Anterior cingulate cortex (tissue), 58 donors: ENCODE data around the gene RASGRP1.
A peak's percentile ranks its signal among the peaks of the same experiment; 100 is the strongest.
"Not testable (repeated sequence)": the region's sequence is repeated elsewhere in the genome, so short reads cannot be mapped to it uniquely, and the experiment has no call there.

Experiments used
- DNase-seq, 58 donors: peaks; one replicate each; lab custom pipeline; 2025; lab: John Stamatoyannopoulos, UW

RASGRP1 gene

DNA sequence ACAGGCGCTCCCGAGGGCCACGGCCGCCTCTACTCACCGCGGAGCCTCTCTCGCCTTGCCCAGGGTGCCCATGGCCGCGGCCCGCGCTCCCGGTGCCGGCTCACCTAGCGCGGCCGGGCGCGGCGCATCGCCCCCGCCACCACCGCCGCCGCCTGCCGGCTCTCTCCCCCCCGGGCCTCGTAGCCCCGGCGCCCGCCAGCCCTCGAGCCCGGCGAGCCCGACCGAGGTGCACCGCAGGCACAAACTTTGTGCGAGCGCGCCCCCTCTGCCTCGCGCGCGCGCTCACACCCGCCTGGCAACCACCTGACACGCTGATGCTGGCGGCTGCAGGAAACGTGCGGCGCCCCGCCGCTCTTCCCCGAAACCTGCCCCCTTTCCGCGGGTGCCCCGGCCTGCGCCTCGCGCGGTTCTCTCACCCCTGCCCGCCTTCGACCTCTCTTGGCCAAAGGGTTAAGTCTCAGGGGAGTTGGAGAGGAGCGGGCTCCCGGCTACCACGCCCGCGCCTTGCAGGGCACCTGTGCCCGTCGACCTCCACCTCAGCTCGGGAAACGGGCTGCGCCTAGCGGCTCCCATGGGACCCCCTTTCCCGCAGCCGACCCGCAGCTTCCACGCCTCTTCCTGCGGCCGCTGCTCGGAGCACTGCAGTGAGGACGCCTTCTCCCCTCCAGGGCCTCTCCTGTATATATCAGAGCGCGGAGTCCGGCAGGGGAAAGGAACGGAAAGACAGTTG is at the start of gene RASGRP1:
Gene RASGRP1, minus strand, starts transcription at position 258 of the 730 bp plus-strand sequence. Its CDS starts 186 bp downstream, at position 72.
- DNase-seq, result peak in 43 of 58 donors; percentile 10 to 68 (median 30)

DNA sequence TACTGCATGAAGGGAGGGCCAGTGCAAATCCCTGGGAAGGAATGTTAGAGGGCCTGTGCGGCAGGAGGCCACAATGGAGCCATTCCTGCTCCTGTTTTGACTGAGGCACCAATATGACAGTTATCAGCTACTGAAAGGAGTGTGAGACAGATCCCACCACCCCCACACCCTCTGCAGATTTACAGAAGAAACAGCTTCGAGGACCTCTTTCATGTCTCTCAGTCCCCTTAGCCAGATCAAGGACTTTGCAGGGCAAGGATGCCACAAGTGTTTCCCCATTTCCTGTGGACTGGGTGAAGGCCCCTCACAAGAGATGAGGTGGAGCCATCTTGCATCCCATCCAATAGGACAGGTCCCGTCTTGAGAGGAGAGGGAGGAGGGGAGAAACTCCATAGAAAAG is 48.5 kb upstream of the RASGRP1 start:
- DNase-seq, result no peak

DNA sequence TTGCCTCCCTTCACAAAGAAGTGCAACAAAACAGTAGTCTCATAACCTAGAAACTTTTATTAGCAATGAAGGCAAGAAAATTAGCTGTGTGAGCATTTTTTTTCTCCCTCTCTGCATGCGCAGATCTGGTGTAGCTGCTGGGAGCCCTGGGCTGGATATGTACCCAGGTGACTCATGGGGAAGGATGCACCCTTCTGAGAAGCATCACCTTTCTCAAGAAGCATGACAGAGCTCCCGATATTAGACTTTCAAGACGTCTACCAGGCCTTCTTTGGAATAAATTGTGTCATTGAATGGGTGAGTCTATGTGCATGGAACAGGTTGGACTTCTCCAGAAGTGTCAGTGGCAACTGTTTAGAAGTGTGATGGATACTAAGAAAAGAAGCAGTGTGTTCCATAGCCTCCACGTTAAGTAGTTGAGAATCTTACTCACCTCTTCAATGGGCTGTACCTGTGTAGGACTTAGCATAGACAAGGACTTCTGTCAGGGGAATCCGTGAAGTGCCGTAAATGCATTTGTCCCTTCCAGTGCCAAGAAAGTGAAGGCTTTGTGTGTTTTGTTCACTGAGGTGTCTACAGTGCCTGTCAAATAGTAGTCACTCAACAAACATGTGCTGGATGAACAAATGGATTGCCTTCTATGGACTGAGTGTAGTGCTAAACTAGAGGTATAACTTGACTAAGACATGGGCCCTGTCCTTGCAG is 47.7 kb upstream of the RASGRP1 start:
- no peak for DNase-seq

DNA sequence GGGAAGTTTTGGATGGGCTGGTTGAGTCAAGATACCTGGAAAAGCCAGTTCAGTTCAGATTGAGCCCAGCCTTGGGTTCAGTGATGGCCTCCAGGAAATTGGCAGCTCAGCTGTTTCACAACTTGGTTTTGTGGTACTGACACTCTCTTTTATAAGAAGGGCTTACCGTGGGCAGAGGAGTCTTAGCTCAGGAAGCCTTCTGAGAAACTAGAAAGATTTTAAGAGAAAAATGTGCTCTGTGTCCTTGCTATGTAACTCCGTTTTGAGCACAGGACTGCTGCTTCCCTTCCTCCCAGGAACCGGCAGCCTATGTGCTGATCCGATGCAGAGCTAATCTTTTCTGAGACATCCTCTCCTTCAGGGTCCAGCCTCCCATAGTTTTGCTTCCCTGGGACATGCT is 46.6 kb upstream of the RASGRP1 start:
- DNase-seq, result no peak

DNA sequence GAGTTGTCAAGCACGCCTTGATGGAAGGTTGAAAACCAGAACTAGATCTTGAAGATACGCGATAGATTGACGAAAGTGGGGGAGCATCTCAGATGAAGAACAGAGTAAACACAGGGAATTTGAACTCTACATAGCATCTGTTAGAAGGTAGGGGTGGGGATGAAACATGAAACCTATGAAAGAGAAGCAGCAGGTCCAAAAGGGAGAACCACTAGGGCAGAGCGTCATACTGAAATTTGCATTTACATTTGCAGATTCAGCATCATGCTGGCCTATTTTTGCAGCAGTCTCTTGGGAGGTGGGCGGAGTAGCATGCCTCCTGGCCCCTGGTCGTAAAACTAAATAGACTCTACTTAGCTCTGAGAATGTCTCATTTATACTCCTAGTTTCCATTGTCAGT is 46.1 kb upstream of the RASGRP1 start:
- no peak for DNase-seq

DNA sequence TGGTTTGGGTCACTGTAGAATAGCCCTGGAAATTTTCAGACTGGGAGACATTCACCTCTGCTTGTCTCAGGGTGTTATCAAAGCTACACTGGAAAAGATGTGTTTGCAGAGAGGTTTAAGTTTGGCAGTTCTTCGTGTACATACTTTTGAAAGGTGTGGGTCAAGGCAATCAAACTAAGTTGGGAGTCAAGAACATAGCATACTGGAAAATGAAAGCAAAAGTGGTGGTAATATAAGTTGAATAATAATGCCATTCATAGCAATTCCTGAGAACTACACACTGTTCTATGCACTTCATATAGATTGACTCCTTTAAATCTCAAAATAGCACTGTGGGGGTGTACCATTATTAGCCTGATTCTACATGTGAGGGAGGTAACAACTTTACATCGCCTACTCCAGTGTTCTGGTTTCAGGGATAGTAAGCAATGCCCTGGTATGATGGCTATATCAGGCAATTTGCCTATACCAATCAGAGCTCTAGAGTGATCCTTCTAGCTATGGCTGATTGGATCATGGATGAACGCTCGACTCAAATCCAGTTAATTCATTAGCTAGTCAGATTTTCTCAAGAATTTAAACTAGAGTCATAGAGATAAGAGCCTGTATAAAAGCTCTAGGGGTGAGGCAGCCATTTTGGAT is 44.6 kb upstream of the RASGRP1 start:
- no peak for DNase-seq

DNA sequence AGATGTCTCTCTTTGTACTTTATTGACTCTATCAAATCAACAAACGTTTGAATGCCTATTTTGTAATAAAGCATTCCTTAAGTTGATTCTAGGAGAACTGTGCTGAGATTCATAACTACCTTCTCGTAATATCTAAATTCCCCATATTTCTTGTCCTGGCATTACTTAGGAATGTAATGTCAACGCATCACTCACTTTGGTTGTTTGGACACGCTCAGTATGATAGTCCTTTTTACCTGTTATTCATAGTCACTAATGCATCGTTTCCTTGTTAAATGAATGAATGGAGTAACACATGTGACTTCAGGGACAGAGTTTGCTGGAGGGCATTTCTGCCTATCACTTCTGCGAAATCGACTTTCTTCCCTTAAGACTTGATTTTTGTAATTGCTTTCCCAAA is 44.1 kb upstream of the RASGRP1 start:
- DNase-seq, result no peak

DNA sequence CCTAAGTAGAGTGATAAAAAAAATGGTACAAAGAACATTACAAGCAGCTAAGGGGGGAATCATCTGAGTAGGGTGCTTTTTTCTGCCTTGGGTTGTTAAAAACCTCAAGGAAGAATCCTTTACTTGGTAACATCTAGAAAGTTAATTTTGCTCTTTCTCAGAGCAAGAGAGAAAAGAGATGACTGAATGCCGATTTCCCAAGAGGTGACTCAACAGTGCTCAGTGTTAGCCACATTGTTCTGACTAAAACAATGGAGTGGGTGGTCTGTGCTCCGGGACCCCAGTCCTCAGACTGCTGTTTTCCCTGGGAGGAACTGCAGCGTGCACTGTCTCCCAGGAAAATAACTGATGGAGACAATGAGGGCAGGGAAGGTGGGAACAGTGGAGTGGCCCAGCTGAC is 41.1 kb upstream of the RASGRP1 start:
- DNase-seq, result no peak

DNA sequence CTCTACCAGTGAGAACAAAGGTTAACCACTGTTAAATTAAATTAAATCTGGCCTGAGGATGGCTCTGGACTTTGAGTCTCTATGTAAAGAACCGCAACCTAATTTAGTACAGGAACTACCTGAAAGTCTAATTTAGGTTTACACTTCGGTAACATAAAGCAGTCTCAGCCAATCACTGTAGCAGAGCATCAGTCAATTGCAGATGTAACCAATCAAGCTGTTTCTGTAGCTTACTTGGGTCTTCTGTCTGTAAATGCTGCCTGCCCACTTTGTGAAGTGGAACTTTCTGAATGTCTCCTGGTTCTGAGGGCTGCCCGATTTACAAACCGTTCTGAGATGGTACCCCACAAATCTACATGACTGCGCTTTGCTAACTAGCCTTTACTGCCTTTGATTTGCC is 39.1 kb upstream of the RASGRP1 start:
- DNase-seq, result no peak

DNA sequence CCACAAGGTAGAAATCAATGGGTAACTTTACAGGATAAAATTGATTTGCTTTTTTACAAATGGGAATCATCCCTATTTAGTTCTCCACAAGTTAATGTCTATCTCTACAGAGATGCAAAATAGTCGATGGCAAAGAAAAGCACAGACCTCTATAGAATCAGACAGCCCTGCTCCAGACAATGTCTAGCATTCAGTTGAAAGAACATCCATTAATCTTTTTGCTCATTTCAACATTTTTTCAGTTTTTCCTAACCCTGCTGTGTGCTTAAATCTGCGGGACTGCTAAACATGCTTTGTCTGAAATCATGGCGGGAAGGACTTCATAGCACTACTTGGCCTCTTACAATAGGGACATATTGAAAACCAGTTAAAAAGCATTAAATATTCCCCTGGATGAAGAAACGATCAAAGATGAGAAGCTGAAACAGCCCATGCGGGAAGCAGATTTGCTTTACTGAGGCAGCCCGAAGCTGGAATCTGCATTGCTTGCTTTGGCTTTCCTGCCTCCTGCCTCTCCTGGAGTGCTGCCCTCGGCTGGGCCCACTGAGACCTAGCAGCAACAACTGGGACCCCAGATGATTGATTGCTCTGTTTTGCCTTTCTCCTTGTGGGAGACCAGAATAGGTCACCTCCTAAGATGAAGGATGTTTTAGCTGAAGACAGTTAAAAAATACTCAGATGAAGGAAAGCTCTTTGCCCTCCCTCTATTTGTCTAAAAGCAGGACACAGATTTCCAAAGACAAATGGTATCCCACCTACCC is 38.5 kb upstream of the RASGRP1 start:
- DNase-seq, result no peak

DNA sequence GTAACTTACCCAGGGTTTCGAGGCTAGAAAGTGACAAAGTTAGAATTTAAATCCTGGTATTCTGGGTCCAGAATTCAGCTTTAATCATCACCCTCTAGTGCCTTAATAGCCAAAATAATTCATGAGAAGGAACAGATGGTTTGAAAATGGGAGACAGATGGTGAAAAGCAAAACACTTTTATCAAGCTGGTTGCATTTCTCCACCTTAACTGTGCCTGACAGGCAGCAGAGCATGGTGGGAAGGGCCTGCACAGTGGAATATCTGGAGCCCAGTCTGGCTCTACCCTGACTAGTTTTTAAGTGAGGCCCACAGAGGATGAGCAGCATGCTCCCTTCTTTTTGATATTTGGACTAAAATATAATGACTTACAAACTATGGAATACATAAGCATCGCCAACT is 35.6 kb upstream of the RASGRP1 start:
- no peak for DNase-seq

DNA sequence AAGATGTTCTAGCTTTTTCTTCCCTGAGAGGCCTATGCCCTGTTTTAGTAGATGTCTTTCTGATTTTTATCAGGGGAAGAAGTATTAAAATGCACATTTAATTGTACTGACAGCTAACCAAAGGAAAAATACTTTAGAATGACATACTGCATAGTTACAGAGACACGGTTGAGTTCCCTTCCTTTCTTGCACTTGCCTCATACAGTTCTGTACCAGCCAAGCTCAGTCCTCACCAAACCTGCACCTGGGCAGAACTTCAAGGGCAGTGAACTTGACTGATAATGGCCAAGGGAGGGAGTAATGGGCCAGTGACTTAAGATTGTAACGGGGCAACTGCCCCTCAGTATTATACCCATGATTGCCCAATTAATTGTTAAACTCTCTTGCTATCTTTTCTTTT is 34.1 kb upstream of the RASGRP1 start:
- no peak for DNase-seq

DNA sequence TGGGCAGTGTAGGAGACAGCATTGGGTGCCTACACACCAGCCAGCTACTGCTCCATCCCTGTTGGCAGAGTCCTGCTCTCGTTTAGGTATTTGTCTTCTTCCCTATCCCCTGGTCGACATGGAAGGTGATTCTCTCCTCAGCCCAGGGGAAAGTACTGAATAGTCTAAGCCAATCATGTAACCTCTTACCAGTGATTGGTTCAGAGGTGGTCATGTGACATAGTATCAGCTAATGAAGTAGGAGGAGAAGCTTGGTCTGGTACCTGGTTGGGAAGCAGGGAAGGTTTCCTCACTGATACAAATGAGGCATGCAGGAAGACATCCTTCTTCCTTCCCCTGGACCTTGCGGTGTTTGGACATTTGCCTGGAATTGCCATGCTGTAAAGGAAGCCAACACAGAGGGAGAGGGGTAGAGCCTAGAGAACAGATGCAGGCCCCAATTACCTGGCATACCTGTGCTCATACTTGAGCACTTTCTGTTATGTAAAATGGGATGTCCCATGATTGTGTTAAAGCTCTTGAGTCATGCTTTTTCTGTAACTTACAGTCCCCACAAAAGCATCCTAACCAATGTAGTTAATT is 32.7 kb upstream of the RASGRP1 start:
- DNase-seq, result no peak

DNA sequence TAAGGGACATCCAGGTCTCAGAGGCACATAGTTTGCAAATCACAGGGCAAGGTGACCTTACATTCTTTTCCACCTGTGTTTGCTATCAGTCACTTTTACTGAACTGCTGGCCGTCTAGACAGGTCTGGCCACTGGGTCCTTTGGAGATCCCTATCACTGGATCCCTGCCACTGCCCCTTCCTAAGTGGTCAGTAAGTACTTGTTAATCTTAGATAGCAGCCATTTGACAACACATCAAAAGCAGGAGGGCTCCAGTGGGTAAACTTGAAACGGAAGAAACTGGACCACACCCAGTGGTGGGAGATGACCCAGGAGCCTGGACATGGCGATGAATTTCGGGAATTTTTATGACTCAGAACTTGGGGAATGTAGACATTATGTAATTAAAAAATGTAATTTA is 28.9 kb upstream of the RASGRP1 start:
- DNase-seq, result no peak

DNA sequence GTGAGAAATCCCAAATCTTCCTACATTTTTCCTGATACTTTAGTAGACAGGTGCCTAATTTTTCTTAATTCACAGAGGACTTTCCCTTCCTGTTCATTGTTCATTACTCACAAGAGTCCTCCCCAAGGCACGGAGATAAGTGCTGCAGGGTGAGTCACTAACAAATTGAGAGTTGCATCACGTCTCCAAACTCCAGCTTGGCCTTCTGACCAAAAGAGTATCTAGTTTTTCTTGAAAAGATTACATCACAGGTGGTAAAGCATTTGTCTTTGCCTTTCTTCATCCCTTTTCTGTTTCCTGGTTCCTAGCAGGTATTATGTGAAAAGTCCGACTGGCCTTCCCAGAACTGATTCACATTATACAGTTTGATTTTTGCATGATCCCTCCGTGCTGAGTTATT is 24.9 kb upstream of the RASGRP1 start:
- no peak for DNase-seq

DNA sequence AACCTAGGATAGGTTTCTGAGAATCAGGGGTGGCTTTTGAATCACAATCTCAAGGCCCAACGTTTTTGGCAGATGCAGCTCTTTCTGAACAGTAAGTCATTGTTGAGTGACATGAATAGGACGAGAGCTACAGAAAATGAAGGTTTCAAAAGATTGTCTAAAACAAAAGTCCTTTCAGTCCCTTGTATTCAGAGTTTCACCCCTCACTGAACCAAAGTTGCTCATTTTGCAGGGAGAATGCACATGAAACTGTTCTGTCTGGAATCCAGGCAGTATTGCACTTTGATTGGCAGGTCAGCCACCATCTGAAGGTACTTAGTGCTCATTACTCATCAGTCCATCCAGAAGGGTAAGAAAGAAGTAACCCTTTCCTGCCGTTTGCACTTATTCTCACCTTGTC is 24.1 kb upstream of the RASGRP1 start:
- DNase-seq, result peak in 8 of 58 donors; percentile 7 to 61 (median 23)

DNA sequence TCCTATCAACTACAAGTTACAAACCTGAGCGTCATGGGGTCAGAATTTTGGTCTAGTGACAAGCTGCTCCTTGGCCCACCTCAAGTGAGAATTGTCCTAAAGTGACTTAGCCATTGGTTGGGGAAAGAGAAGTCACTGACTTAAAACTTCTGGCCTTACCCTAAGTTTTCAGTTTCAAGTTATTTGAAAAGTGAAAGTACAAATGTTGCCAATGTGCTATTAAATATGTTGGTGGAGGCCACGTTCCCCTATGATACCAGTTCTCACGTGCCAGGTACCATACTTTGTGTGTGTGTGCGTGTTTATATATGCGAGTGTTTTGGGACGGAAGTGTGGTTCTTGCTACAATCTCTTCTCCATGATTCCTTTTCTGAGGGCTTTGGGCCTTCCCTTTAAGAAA is 22.6 kb upstream of the RASGRP1 start:
- DNase-seq, result no peak

DNA sequence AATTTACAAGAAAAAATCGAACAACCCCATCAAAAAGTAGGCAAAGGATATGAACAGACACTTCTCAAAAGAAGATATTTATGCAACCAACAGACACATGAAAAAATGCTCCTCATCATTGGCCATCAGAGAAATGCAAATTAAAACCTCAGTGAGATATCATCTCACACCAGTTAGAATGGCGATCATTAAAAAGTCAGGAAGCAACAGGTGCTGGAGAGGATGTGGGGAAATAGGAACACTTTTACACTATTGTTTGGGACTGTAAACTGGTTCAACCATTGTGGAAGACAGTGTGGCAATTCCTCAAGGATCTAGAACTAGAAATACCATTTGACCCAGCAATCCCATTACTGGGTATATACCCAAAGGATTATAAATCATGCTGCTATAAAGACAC is 21.4 kb upstream of the RASGRP1 start:
- DNase-seq, result not testable (repeated sequence)

DNA sequence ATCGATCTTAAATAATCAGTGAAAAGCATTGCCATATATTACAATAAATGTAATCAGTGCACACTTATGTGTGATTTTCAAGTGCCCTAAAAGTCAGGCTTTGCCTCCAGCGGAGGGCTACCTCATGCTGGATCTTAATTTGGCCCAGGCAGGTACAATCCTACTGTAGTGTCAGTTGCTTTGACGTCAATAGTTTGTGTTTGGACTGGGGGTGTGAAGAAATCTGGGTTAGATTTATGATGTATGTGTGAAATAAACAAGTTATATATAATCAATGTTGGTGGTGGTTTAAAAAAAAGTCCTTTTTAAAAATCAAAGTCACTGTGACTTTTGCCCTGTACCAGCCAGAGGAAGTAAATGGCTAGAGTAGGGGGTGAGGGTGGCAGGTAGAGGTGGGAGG is 14.0 kb upstream of the RASGRP1 start:
- DNase-seq, result no peak

DNA sequence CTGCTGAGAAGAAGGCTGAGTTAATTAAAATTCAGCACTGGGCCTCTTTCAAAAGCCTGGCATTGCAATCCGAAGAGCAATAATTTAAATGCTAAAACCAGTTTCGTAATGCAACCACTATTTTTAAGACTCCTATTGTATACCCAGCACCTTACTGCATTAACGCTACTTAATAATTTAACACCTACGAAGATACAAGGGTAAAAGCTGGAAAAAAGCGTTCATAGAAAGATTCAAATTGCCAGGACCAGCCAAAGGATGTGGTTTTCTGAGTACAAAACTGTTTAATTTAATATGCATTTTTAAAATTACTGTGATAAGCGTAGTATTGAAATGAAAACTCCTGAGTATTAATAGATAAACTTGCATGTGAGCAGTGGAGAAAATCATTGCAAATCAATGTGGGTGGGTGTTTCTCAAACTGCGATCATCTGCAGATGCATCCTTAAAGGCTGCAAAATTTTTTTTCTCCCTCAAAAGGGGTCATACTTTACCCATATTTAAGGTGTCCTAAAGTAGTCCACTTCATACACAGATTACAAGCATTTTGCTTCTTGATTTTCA is 12.9 kb upstream of the RASGRP1 start:
- DNase-seq, result no peak
